HCEC 1CT (cell line): ENCODE results near the gene TMEM179B.

Source experiments
- DNase-seq: peaks from one replicate; pipeline ENCODE4 v3.0.0-alpha.2; 2017

TMEM179B gene

DNA sequence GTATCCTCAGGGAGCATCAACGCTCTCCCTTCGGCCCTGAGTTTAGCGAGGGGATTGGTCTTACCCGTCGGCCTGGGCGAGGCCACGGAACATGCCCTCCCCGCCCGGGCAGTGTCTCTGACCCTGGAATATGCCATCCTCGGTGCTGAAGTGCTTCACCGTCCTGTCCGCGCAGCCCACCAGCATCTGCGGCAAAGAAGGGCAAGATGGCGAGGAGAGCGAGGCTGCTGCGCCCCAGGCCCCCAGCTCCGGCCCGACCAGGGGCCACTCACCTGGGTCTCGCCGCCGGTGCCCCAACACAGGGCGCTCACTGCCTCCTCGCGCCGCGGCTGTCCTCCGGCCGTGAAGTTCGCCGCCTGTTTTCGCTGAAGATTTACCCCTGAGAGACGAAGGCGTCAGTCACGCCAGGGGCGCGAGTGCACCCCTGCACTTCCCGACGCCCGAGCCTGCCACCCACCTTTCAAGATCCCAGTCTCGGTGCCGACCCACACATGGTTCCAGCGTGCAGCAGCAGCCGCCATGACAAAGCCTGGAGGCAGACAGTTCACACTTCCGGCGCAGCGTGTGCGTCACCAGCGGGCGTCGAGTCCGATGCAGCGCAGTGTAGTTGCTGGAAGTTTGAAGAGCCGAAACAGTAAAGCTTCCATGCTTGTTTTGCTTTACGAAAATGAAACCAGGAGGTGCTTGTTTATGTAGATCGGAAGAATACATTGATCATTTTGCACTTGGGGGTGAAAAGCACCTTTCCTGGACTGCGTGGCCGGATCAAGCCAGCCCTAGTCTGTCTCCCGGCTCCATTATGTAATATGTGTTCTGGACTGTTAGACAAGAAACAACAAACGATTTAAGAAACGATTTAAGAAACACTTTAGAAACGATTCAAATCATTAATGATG lies 52.1 kb downstream of the TMEM179B start, which contains the start of gene WDR74:
Gene WDR74 (minus strand): TSS at position 541 of the 896 bp plus-strand sequence. CDS start 20 bp downstream, at position 521.
- peak; percentile 87 for DNase-seq
